HS-27A (cell line): ENCODE measurements around the gene TMPRSS11B.
A peak's percentile ranks its signal among the peaks of the same experiment; 100 is the strongest.
"Not testable (repeated sequence)": the region's sequence is repeated elsewhere in the genome, so short reads cannot be mapped to it uniquely, and the experiment has no call there.

Experiments
- DNase-seq: peaks from one replicate; pipeline ENCODE4 v3.0.0-alpha.2; 2012; ENCODE audit warnings: low read depth, missing footprints

Gene TMPRSS11B

GRCh38 chr4:68218044-68218443 lies 27.4 kb downstream of the TMPRSS11B start:
- peak; percentile 29 for DNase-seq

GRCh38 chr4:68216501-68216900 lies 29.0 kb downstream of the TMPRSS11B start:
- no peak for DNase-seq

GRCh38 chr4:68209003-68209402 lies 36.5 kb downstream of the TMPRSS11B start:
- no peak for DNase-seq

GRCh38 chr4:68194305-68194704 lies 51.2 kb downstream of the TMPRSS11B start:
- not testable (repeated sequence) for DNase-seq

- DNase-seq: no peak
Observed at GRCh38 chr4:68193194-68193593, 52.3 kb downstream of the TMPRSS11B start.

- DNase-seq: no peak
Observed at GRCh38 chr4:68187145-68187544, 58.3 kb downstream of the TMPRSS11B start.

- no peak for DNase-seq
Observed at GRCh38 chr4:68184923-68185322, 60.6 kb downstream of the TMPRSS11B start.

GRCh38 chr4:68183417-68183816 lies 62.1 kb downstream of the TMPRSS11B start:
- no peak for DNase-seq

- DNase-seq: no peak
Observed at GRCh38 chr4:68182382-68182820, 63.1 kb downstream of the TMPRSS11B start.

- no peak for DNase-seq
Observed at GRCh38 chr4:68180849-68181526, 64.5 kb downstream of the TMPRSS11B start.

GRCh38 chr4:68176904-68177303 lies 68.6 kb downstream of the TMPRSS11B start:
- no peak for DNase-seq
